ENCODE results near the gene RHOT2. TPM values are rescaled to one million over a fixed set of nuclear protein-coding genes. Genes with fewer than 3 reads are reported as not detected.

Gene RHOT2
- total and polyA plus RNA-seq, 9 of the 15 experiments (the other 6 are each of a cell fraction or from before 2014, with no cell fraction given) = 5.0 to 373 (median 112) TPM

DNA sequence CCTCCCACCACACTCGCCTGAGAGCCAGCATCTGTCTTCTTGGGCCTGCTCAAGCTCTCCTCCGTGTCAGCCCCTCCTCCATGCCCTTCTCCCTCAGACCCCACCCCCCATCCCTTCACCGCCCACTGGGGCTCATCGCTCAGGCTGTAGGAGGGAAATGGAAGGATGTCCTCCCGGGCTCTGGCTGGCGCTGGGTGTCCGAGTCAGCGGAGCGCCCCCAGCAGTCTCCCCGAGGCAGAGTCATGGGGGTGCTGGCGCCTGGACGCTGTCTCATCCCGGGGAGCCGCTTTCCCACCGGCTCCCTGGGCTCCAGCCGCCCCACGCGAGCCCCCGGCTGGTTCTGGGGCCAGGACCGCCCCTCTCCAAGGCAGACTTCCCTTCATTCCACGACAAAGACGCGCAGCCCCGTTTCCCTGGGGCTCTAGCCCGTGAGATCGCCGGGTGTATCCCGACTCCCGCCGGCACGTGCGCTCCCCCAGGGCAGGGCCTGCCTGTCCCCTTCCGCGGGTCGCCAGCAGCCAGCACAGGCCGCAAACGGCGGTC, 52.6 kb downstream of the RHOT2 start (continued):
- TF ChIP-seq, protein P1, sequence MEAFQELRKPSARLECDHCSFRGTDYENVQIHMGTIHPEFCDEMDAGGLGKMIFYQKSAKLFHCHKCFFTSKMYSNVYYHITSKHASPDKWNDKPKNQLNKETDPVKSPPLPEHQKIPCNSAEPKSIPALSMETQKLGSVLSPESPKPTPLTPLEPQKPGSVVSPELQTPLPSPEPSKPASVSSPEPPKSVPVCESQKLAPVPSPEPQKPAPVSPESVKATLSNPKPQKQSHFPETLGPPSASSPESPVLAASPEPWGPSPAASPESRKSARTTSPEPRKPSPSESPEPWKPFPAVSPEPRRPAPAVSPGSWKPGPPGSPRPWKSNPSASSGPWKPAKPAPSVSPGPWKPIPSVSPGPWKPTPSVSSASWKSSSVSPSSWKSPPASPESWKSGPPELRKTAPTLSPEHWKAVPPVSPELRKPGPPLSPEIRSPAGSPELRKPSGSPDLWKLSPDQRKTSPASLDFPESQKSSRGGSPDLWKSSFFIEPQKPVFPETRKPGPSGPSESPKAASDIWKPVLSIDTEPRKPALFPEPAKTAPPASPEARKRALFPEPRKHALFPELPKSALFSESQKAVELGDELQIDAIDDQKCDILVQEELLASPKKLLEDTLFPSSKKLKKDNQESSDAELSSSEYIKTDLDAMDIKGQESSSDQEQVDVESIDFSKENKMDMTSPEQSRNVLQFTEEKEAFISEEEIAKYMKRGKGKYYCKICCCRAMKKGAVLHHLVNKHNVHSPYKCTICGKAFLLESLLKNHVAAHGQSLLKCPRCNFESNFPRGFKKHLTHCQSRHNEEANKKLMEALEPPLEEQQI (IDR thresholded peaks at IDR 0.05) = no peak
- TF ChIP-seq GTF2F1 (IDR thresholded peaks at IDR 0.05; ENCODE audit: low read depth, low read length) = no peak
- peak; percentile 14 for TF ChIP-seq TAF1 (IDR thresholded peaks at IDR 0.05; ENCODE audit: control insufficient read depth, extremely low read depth, insufficient read depth, low read length, severe bottlenecking)
- no peak for TF ChIP-seq ZNF23 (CRISPR knock-in tag; IDR thresholded peaks at IDR 0.05)
- no peak for TF ChIP-seq ZNF431 (CRISPR knock-in tag; IDR thresholded peaks at IDR 0.05)
- TF ChIP-seq, protein P2, sequence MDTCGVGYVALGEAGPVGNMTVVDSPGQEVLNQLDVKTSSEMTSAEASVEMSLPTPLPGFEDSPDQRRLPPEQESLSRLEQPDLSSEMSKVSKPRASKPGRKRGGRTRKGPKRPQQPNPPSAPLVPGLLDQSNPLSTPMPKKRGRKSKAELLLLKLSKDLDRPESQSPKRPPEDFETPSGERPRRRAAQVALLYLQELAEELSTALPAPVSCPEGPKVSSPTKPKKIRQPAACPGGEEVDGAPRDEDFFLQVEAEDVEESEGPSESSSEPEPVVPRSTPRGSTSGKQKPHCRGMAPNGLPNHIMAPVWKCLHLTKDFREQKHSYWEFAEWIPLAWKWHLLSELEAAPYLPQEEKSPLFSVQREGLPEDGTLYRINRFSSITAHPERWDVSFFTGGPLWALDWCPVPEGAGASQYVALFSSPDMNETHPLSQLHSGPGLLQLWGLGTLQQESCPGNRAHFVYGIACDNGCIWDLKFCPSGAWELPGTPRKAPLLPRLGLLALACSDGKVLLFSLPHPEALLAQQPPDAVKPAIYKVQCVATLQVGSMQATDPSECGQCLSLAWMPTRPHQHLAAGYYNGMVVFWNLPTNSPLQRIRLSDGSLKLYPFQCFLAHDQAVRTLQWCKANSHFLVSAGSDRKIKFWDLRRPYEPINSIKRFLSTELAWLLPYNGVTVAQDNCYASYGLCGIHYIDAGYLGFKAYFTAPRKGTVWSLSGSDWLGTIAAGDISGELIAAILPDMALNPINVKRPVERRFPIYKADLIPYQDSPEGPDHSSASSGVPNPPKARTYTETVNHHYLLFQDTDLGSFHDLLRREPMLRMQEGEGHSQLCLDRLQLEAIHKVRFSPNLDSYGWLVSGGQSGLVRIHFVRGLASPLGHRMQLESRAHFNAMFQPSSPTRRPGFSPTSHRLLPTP (IDR thresholded peaks at IDR 0.05; ENCODE audit: borderline replicate concordance, extremely low read depth, insufficient read length) = no peak
- TF ChIP-seq OTX1 (CRISPR knock-in tag; IDR thresholded peaks at IDR 0.05) = no peak
- no peak for TF ChIP-seq FOXK2 (conservative IDR thresholded peaks at IDR 0.05 in 1 of 2, IDR thresholded peaks at IDR 0.05 in 1 of 2; ENCODE audit: low read depth in 2 of 2)
- no peak for TF ChIP-seq MED1 (CRISPR knock-in tag; IDR thresholded peaks at IDR 0.05; ENCODE audit: borderline replicate concordance)
- TF ChIP-seq, protein P3, sequence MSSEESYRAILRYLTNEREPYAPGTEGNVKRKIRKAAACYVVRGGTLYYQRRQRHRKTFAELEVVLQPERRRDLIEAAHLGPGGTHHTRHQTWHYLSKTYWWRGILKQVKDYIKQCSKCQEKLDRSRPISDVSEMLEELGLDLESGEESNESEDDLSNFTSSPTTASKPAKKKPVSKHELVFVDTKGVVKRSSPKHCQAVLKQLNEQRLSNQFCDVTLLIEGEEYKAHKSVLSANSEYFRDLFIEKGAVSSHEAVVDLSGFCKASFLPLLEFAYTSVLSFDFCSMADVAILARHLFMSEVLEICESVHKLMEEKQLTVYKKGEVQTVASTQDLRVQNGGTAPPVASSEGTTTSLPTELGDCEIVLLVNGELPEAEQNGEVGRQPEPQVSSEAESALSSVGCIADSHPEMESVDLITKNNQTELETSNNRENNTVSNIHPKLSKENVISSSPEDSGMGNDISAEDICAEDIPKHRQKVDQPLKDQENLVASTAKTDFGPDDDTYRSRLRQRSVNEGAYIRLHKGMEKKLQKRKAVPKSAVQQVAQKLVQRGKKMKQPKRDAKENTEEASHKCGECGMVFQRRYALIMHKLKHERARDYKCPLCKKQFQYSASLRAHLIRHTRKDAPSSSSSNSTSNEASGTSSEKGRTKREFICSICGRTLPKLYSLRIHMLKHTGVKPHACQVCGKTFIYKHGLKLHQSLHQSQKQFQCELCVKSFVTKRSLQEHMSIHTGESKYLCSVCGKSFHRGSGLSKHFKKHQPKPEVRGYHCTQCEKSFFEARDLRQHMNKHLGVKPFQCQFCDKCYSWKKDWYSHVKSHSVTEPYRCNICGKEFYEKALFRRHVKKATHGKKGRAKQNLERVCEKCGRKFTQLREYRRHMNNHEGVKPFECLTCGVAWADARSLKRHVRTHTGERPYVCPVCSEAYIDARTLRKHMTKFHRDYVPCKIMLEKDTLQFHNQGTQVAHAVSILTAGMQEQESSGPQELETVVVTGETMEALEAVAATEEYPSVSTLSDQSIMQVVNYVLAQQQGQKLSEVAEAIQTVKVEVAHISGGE (CRISPR knock-in tag; IDR thresholded peaks at IDR 0.05) = no peak
- no peak for TF ChIP-seq FOXA3 (CRISPR knock-in tag; conservative IDR thresholded peaks at IDR 0.05 in 1 of 2, IDR thresholded peaks at IDR 0.05 in 1 of 2)
- TF ChIP-seq HNRNPL (IDR thresholded peaks at IDR 0.05; ENCODE audit: low read depth, low read length) = no peak
- no peak for TF ChIP-seq ZNF764 (CRISPR knock-in tag; IDR thresholded peaks at IDR 0.05; ENCODE audit: low read depth)
- no peak for TF ChIP-seq ZZZ3 (IDR thresholded peaks at IDR 0.05)
- TF ChIP-seq, protein P4, sequence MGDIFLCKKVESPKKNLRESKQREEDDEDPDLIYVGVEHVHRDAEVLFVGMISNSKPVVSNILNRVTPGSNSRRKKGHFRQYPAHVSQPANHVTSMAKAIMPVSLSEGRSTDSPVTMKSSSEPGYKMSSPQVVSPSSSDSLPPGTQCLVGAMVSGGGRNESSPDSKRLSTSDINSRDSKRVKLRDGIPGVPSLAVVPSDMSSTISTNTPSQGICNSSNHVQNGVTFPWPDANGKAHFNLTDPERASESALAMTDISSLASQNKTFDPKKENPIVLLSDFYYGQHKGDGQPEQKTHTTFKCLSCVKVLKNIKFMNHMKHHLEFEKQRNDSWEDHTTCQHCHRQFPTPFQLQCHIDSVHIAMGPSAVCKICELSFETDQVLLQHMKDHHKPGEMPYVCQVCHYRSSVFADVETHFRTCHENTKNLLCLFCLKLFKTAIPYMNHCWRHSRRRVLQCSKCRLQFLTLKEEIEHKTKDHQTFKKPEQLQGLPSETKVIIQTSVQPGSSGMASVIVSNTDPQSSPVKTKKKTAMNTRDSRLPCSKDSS (IDR thresholded peaks at IDR 0.05; ENCODE audit: low read depth, partially characterized antibody) = no peak
- no peak for TF ChIP-seq POLR3G (IDR thresholded peaks at IDR 0.05; ENCODE audit: extremely low read depth, insufficient read length, insufficient replicate concordance)
- TF ChIP-seq SPI1 (IDR thresholded peaks at IDR 0.05; ENCODE audit: borderline replicate concordance, low read depth, low read length) = no peak

Data from K562 (cell line).